ENCODE measurements around the gene SDF4. TPM values are rescaled to one million over a fixed set of nuclear protein-coding genes. Genes with fewer than 3 reads are reported as not detected.

Gene SDF4
- total RNA-seq, 4 donors from 2014 or later, result 42.6 to 143 (median 87.8) TPM

- TF ChIP-seq CTCF (IDR thresholded peaks at IDR 0.05; ENCODE audit: low read depth), result no peak
Measured at GRCh38 chr1:1173061-1173792, 58.6 kb downstream of the SDF4 start.

GRCh38 chr1:1171546-1172340 lies 60.1 kb downstream of the SDF4 start:
- TF ChIP-seq CTCF (IDR thresholded peaks at IDR 0.05; ENCODE audit: low read depth), result no peak

GRCh38 chr1:1171161-1171545 lies 60.6 kb downstream of the SDF4 start:
- TF ChIP-seq CTCF (IDR thresholded peaks at IDR 0.05; ENCODE audit: low read depth), result no peak

GRCh38 chr1:1170215-1171091 lies 61.3 kb downstream of the SDF4 start:
- TF ChIP-seq CTCF (IDR thresholded peaks at IDR 0.05; ENCODE audit: low read depth), result no peak

GRCh38 chr1:1169429-1170214 lies 62.2 kb downstream of the SDF4 start:
- TF ChIP-seq CTCF (IDR thresholded peaks at IDR 0.05; ENCODE audit: low read depth), result no peak

- no peak for TF ChIP-seq CTCF (IDR thresholded peaks at IDR 0.05; ENCODE audit: low read depth)
Measured at GRCh38 chr1:1168451-1169411, 63.1 kb downstream of the SDF4 start.
